AG09309 (cell line): ENCODE measurements around the gene ATP1A4.

Experiments
- DNase-seq: peaks from one replicate; pipeline ENCODE4 v3.0.0-alpha.2; 2010; ENCODE audit warnings: low read depth
- H3K4me3 ChIP-seq: 2 replicates; pipeline ENCODE4 v1.5.1; 2011; ENCODE audit warnings: mild to moderate bottlenecking, low read depth, low read length, moderate library complexity; ENCODE audit not compliant: control insufficient read depth
- TF ChIP-seq, protein P1 (sequence below): IDR thresholded peaks from 2 replicates; pipeline ENCODE4 v1.5.1; 2011; ENCODE audit warnings: mild to moderate bottlenecking, low read depth, low read length, inconsistent platforms; ENCODE audit not compliant: insufficient read depth, control insufficient read depth; ENCODE audit errors: missing control alignments

The ATP1A4 gene

DNA sequence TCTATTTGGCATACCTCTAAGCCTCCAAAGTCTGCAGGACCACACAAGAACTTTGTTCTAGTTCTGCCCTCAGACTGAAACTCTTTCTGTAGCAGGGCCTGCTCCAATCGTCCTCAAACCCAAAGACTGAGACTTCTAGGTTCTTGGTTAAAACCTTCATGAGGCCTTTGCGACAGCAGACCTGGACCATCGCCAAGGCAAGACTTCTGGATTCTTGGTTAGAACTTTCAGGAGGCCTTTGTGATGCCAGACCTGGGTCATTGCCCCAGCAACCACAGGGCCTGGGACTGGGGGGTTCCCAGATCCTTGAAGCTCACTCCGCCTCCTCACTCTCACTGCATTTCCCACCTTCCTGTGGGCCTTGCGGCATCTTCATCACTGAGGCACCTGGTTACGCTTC is at the start of gene ATP1A4:
Gene ATP1A4 (plus strand): TSS at position 301 of the 400 bp plus-strand sequence. CDS start 438 bp downstream, outside the sequence.
- TF ChIP-seq, protein P1, sequence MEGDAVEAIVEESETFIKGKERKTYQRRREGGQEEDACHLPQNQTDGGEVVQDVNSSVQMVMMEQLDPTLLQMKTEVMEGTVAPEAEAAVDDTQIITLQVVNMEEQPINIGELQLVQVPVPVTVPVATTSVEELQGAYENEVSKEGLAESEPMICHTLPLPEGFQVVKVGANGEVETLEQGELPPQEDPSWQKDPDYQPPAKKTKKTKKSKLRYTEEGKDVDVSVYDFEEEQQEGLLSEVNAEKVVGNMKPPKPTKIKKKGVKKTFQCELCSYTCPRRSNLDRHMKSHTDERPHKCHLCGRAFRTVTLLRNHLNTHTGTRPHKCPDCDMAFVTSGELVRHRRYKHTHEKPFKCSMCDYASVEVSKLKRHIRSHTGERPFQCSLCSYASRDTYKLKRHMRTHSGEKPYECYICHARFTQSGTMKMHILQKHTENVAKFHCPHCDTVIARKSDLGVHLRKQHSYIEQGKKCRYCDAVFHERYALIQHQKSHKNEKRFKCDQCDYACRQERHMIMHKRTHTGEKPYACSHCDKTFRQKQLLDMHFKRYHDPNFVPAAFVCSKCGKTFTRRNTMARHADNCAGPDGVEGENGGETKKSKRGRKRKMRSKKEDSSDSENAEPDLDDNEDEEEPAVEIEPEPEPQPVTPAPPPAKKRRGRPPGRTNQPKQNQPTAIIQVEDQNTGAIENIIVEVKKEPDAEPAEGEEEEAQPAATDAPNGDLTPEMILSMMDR = no peak
- H3K4me3 ChIP-seq = no peak within 1 kb of the TSS
- no peak for DNase-seq

DNA sequence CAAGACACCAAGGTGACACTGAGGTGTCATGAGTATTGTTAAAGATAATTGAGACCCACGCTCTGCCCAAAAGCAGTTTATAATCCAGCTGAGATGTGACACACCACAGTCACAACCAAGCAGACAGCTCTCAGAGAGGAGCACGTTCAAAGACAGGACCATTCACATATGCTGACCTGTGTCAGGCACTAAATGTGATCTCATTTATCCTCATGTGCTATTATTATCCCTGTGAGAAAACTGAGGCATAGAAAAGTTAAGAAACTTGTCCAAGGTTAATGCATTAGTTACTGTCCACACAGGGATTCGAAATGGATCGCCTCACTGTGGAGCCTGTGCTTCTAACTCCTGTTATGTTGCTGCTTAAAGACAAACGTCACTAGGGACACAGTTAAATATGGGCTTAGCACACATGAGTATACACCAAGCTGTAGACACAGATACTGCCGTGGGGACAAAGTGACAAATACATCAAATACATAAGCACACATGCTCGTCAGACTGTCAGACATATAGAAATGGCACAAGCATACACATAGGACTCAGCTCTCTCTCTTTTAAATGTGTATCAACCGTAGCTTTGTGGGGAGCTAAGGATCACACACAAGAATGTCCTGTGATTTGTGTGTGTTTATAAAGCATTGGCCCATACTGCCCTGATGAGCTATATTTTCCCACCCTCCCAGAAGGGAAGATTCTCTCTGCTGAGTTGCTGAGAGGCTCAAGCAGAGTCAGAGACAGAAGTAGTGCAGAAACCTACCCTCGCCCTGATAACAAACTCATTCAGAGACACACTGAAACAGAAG is 49.5 kb upstream of the ATP1A4 start:
- no peak overlapping the region for H3K4me3 ChIP-seq
- no peak for DNase-seq
- TF ChIP-seq, protein P1 = no peak

DNA sequence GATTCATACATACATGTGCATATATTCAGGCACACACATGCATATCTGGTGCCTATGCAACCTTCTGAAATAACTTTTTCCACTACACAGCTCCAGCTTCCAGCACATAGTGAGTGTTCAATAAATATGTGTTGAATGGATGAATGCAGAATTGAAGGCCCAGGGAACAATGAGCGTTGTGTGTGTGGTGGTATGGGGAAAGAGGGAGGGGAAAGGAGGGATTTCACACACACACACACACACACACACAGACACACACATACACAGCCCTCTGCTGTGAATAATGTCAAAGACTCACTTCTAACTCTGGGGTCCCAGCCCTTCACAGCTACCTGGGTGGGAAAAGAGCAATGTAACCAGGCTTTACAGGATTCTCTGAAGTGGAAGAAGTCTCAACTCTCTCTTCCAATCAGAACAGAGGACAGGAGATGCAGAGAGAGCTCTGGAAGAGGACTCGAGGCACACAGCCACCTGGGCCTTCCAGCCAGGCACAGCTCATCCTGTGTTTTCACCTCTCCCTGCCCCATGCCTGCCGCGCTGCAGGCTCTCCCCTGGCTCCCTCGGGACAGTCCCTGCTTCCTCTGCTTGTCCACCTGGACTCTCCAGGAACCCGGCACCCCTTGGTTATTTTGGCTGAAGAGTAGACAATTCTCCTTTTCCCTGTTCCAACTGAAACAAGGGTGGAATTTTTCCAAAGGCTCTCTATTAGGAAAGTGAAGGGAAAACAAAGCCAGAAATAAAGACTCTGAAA is 47.6 kb upstream of the ATP1A4 start:
- TF ChIP-seq, protein P1 = no peak
- DNase-seq = no peak
- no peak overlapping the region for H3K4me3 ChIP-seq

DNA sequence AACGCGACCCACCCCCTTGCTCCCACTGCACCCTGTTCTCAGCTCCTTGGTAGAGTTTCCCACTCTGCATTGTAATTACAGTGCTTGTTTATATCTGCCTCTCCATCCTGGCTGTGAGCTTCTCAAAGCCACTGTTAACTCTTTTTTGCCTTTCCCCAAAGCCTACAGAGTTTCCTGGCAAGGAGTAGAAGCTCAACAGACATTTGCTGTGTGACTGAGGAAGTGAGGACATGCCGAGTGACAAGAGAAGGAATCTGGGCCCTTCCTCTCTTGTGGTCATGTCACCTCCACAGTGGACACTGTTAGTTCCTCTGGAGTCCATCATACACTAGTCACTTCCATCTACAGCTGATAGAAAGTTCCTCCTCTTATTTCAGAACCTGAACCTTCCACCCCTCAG is 46.9 kb upstream of the ATP1A4 start:
- no peak overlapping the region for H3K4me3 ChIP-seq
- no peak for DNase-seq
- TF ChIP-seq, protein P1 = no peak

DNA sequence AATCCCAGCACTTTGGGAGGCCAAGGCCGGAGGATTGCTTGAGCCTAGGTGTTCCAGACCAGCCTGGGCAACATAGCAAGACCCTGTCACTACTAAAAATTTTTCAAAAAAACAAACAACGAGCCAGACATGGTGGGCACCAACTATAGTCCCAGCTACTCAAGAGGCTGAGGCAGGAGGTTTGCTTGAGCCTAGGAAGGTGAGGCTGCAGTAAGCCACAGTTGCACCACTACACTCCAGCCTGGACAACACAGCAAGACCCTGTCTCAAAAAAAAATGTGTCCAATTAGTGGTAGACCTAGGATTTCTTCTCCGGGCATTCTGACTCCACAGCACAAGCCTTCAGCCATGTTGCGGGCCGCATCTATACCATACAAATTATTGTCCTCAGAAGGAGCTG is 46.2 kb upstream of the ATP1A4 start:
- DNase-seq = no peak
- H3K4me3 ChIP-seq = no peak overlapping the region
- TF ChIP-seq, protein P1 = no peak

DNA sequence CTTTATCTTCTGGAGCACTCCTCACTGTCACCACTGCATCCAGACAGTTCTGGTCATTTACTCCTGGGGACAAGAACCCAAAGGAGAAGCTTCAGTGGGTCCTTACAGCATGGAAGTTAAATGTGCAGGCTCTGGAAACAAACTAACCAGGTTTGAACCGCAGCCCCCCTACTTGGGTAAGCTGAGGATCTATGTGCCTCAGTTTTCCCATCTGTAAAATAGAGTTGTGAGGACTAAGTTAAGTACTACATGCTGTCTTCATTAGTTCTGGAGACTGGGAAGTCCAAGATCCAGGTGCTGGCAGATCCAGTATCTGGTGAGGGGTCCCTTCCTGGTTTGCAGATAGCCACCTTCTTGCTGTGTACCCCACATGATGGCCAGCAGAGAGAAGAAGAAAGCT is 43.9 kb upstream of the ATP1A4 start:
- no peak overlapping the region for H3K4me3 ChIP-seq
- TF ChIP-seq, protein P1 = no peak
- no peak for DNase-seq
